Globus pallidus (tissue), 1 donor: Measurements from ENCODE around the gene LIPT1.
A peak's percentile ranks its signal among the peaks of the same experiment; 100 is the strongest.
"Not testable (repeated sequence)": the region's sequence is repeated elsewhere in the genome, so short reads cannot be mapped to it uniquely, and the experiment has no call there.

ENCODE experiments used
- DNase-seq: peaks from one replicate; pipeline ENCODE4 v3.0.0-alpha.2; 2015; ENCODE audit warnings: low spot score

LIPT1 gene

DNA sequence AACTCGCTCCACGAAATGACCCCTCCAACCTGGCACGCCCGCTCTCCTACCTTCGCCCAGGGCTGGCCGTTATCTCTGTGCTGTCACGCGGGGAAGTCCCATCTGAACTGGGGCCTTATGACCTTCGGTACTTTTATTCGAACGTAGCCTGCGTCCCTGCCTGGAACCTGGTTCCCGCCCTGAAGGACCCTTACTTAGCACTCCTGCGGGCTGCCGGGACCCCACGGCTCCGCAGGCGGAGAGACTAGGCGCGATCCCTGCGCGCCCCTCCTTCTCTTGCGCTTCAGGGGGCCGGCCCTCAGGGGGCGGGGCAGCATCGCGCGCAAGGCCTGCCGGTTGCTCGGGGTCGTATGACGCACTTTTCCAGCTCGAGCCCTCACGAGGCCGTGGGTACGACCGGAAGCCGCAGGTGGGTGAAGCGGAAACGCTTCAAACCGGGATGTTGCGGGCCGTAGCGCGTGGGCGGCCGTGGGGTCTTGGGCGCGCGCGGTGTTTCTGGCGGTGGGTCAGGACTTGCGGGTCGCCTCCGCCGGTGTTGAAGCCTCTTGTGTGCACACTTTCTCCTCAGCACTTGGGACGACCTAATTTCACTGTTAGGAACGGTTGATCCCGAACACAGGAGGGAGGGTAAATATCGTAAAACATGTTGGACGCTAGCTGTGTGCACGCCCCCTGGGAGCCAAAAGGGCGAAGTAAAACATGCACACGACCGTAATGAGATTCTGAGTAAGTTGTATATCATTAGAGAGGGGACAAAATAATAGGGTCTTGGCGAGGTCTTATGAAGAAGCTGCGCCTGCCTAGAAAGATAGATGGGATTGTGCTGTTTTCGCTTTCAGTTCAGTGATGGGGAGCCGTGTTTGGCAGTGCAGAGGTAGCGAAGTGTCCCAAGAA, at the start of gene LIPT1, which contains the start of gene TSGA10:
LIPT1 (plus strand) TSS at position 325 of the 894 bp plus-strand sequence. CDS start 6,991 bp downstream, outside the sequence.
TSGA10 (minus strand) TSS at position 300 of the 894 bp plus-strand sequence. CDS start 45,503 bp downstream, outside the sequence.
- peak; percentile 87 for DNase-seq

DNA sequence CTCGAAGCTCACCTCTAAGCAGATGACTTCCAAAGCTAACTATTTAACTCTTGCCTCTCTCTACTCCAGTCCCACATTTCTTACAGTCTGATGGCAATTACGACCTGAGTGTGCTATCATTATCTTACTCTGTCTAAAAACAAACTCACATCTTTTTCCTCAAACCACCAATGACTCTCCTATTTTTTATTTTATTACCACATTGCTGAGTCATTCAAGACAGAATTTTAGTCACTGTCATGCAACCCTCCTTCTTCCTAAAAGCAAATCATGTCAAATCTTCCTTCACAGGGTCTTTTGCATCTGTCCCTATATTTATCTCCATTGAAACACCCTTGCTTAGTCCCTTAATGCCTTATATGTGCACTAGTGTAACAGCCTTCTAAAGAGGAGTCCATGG, 47.9 kb upstream of the LIPT1 start:
- DNase-seq = no peak

DNA sequence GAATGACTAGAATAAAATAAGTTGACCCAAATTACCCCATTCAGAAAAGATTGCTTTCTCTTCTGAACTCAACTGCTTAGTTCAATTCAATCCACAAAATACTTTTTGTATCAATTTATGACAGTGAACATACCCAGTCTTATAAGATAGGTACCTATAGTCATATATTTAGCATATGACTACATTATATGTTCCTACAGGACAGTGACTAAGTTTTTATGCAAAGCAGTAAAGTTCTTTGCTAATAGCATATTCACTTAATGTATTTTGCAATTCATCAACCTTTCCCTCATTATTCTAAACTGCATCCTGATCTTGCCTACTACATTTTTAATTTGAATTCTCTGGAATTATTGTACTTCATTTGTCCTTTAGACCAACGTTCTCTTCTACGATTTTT, 43.5 kb upstream of the LIPT1 start:
- no peak for DNase-seq

DNA sequence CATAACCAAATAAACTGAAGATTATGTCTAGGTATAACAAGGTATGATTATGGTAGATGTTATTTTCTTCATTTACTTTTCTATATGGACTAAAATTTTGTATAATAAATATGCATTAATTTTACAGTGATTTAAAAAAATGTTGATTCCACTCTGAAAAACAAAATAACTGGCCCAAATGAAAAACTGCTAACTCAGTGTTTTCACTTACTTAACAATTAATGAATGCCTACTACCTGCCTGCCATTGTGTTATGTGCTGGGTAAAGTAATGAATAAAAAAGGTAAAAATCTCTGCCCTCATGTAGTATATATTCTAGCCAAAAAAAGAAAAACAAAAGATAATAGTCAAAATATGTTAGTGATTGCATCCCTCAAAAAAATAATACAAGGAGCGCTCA, 42.8 kb upstream of the LIPT1 start:
- no peak for DNase-seq

DNA sequence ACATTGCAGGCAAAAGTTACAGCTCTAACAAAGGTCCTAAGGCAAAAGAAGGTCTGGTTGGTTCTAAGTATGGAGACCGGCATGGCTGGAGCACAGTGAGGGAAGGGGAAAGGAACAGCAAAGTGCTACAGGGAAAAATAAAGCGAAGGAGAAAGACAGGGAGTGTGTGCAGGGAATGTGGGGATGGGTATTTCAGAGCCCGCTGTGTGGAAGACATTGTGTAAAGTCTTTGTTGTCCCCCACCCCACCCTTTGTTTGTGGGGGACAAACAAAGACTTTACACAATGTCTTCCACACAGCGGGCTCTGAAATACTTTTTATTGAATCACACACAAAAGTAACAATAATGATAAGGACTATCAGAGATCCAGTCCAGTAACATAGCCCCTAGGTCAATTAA, 42.1 kb upstream of the LIPT1 start:
- peak; percentile 70 for DNase-seq

DNA sequence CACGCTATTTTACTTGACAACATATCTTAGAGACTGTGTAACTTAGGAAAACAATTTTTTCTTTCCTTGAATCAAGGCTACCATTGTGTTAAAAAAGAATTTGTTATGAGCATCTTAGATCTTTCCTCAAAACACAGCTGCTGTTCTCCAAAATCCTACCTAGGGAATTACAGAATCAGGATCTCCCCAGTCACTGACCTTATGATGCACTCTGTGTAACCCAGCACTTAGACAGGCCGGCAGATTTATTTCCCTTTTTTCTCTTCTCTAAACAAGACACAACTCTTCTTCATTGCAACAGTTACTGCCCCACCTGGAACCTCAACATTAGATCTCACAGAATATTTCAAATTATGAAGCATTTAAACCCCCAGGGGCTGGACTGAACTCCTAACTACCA, 26.8 kb upstream of the LIPT1 start:
- no peak for DNase-seq

DNA sequence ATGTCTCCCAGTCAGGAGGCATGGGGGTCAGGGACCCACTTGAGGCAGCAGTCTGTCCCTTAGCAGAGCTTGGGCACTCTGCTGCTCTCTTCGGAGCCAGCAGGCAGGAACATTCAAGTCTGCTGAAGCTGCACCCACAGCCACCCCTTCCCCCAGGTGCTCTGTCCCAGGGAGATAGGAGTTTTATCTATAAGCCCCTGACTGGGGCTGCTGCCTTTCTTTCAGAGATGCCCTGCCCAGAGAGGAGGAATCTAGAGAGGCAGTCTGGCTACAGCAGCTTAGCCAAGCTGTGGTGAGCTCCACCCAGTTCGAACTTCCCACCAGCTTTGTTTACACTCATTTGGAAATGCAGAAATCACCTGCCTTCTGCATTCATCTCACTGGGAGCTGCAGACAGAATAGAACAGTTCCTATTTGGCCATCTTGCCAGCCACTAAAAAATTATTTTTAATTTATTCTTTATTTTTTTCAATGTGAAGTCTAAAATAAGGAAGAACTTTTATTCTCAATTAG, 19.7 kb upstream of the LIPT1 start:
- not testable (repeated sequence) for DNase-seq

DNA sequence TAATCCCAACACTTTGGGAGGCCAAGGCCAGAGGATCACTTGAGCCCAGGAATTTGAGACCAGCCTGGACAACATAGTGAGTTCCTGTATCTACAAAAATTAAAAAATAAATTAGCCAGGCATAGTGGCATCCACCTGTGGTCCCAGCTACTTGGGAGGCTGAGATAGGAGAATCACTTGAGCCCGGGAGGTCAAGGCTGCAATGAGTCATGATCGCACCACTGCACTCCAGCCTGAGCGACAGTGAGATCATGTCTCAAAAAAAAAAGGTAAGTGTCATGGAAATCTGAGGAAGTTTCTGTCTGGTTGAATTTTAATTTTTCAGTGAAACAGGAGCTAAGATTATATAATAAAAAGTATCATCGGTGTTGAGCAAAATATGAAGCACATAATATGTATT, 15.8 kb upstream of the LIPT1 start:
- DNase-seq = no peak

DNA sequence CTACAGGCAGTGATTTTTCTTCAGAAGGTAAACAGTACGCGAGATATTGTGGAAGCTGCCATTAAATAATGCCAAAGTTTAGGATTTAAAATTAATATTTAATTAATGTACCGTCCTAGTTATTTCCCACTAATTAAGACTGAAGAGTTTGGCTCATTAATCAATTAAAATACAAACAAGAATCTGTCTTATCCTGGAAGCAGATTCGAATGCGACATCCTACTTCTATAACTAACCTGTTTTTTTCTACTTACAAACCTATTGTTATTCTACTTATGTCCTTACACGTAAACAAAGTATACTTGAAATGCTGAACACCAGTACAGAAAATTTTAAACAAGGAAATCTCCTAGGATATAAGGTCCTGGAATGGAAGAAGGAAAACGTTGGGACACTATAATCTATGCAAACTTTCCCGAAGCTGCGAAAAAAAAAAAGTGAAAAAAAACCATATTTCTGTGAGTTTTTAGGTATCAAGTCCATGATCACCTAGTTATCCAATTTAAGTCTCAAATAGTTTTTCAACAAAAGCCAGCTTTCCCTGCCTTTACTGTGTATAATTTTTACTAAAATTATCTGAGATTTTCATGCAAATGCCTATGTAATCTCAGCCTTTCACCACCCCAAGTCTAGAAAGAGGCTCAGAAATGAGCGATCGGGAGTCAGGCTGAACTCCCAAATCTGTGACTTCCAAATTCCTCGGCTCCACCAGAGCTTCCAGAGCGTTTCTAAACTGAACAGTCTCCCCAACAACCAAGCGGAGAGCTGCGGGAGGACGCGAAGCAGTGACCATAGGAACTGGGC, 14.5 kb upstream of the LIPT1 start:
- peak; percentile 3 for DNase-seq

DNA sequence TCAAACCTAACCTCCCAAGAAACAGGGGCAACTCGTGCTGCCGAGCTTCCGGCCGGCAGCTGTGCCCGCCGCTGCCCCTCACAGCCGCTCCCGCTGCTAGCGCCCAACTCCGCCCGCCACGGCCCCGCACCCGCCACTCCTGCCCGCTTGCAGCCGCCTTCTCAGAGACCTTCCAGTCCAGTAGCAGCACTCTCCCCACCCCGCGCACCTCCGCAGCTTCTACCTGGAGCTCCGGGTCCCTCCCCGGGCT, 14.0 kb upstream of the LIPT1 start:
- DNase-seq = no peak

DNA sequence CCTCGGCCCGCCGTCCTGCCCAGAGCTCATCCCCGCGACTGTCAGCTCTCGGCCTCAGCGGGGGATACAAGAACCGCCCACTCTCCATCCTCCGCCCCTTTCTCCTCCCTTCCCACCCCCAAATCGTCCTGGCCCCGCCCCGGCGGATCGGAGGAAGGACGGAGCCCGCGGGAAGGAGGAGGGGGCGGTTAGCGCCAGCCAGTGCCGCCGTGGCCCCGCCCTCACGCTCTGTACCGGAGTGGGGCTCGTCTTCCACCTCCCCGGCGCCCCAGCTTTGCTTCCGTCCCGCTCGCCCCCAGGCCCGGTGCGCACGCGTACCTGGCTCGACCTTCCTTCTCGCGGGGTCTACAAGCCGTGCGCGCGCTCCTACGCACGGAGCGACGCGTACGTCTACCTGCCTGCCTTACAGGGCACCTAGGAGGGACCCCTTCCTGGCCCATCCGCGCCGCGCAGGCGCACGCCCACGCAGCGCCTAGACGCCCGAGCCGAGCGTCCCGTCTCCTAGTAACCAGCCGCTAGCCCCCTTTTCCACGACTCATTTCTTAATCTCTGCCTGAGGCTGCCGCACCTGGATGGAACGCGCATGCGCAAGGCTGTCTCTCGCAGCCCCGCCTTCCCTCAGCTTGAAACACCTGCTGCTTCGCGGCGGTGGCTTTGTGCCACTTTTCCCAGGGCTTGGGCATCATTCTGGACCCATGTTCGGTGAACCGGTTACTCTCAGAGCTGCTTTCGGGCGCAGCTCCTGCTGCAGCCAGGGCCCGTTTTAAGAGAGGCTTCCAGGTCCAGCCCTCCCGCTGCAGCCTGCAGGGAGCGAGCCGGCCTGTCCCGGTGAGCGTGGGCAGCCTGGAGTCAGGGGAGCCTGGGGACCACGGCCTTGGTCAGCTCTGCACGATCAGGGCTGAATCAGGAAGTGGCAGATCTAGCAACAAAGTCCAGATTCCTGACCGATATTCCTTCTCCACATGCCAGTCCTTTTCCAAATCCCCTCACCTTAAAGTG, 13.4 kb upstream of the LIPT1 start, which contains the start of gene C2orf15:
C2orf15 (plus strand) TSS at position 598 of the 999 bp plus-strand sequence. CDS start 8,852 bp downstream, outside the sequence.
- DNase-seq = peak; percentile 95

DNA sequence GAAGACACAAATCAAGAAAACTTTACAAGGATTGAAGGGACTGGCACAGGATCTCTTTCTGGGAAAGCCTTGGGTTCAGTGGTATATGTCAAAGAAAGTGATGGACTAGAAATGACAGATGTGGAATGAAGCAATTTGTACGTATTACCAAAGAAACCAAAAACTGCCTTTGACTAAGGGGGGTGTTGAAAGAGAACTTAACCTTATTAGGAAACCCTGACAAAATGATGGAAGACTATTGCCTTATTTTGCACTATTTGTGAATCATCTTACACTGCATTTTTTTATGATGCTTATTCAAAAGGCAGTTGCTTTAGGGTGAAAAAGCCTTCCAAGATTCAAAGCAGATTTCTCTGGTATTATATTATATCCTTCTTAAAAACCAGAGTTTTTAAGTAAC, 4.1 kb upstream of the LIPT1 start:
- no peak for DNase-seq

DNA sequence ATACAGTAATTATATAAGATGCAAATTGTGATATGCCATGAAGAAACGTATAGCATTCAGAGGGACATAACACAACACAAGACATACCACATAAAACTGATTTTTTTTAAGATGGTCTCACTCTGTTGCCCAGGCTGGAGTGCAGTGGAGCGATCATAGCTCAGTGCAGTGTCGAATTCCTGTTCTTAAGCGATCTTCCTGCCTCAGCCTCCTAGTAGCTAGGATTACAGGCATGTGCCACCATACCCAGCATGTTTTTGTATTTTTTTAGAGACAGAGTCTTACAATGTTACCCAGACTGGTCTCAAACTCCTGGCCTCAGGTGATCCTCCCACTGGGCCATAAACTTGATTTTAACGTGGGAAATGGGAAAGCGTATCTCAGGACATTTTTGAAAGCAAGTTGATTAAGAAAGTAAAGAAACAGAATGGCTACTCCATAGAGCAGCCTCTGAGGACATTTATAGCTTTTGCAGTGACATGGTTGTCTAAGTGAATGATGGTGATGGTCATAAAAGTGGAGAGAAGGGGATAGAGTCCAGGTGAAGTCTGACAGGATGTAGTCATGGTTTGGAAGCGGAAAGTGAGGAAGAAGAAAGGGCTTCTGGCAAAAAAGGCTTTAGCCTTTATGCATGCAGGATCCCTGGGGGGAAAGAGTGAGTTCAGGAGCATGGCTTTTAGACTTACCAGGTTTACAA, 2.4 kb upstream of the LIPT1 start:
- DNase-seq = no peak

DNA sequence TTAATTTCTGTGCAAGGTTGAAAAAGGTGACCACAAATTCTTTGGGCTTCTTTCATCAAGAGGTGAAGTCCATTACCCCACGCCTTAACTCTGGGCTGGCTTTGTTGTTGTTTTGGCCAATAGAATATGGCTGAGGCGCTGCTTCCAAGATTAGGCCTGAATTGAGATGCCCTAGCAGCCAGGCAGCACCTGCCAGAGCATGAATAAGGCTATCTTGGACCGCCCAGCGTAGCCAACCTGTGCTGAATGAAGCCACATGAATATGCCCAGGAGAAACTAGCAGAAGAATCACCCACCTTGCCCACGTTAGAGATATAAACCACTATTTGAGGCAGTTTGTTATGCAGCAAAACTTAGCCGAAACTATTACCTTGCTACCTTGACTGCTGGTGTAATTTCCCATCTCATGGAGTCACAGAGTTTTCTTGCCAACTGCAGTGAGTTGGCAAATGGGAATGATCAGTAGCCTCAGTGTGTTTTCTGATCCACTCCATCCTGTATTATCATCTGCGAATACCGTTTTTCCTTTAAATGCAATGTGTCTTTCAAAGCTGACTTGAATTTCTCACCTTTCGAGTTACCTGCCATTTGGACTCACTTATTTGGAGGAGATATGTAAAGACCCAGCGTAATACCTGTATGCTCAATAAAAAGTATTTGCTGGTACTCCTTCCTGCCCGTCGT, 704 bp upstream of the LIPT1 start:
- peak; percentile 9 for DNase-seq

DNA sequence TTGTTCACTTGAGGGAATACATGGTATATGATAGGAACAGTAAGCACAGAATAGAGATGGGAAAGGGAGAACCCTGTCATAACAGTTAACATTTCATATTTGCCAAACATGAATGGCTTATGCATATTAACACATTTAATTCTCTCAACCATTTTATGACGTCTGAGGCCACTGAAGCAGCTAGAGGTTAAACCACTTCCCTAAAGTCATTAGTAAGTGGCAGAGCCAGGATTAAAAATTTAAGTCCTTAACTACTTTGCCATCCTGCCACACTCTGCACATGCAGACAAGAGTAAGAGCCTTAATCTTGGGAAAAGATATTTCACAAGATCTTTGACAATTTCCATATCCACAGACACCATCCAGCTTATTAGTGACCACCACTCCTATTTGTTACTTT, 2.1 kb downstream of the LIPT1 start:
- no peak for DNase-seq

DNA sequence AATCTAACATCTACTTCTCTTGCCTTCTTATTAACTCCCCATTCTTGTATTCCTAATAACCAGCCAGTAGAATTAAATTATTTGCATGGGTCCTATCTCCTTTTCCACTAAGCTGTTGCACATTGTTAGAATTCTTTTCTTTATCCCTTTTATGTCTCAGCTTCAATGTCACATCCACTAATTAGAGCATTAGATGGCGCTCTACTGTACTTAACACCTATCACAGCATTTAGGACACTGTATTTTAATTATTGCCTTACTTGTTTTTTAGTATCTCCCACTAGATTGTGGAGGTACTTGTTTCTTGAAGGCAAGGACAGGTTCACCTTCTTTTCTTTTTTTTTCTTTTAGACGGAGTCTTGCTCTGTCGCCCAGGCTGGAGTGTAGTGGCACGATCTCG, 3.8 kb downstream of the LIPT1 start:
- no peak for DNase-seq

DNA sequence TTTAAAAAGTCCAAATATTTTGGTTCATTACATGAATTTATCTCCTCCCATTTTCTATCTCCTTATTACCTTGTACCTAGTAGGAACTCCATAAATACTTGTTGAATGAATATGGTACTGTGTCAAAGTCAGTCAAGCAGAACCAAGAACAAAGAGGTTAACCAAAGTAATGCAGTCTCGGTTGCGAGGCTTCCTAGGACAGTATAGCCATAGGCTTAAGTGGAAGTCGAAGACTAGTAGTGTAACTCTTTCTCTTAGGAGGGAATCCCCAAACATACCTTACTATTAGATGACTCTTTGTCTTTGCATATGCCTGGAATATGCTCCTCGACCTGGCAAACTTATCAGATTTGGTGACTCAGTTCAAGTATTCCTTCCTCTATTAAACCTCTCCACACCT, 4.8 kb downstream of the LIPT1 start:
- no peak for DNase-seq

DNA sequence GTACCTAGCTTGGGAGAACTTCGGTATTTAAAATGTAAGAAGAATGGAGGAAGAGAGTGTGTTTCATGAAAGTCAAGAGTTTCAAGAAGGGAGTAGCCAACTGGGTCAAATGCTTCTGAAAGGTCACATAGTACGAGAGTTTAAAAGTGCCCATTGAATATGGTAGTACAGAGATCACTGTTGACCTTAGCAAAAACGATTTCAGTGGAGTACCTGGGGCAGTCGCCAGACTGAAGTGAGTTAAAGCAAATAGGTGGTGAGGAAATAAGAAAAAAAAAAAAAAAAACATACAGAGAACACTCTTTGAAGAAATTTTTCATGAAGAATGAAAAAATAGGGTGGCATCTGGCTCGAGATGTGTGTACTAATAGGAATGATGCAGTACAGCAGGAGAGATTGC, 11.5 kb downstream of the LIPT1 start:
- no peak for DNase-seq

DNA sequence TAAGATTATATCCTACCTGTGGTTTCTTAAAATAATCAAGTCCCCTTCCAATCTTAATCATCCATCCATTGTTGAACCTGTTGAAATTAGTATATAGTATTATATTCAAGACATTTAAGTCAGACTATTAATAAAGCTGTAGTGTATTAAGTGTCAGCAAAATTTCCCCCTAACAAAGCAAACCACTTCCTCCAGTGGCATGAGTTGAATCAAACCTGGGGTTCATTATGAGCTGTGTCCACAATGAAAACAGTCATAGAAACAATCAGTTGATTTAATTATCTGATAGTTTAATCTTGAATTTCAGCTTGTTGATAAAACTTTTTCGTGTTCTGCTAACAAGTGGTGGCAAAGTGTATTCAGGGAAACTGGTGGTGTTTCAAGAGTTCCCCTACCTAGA, 14.8 kb downstream of the LIPT1 start:
- DNase-seq = no peak

DNA sequence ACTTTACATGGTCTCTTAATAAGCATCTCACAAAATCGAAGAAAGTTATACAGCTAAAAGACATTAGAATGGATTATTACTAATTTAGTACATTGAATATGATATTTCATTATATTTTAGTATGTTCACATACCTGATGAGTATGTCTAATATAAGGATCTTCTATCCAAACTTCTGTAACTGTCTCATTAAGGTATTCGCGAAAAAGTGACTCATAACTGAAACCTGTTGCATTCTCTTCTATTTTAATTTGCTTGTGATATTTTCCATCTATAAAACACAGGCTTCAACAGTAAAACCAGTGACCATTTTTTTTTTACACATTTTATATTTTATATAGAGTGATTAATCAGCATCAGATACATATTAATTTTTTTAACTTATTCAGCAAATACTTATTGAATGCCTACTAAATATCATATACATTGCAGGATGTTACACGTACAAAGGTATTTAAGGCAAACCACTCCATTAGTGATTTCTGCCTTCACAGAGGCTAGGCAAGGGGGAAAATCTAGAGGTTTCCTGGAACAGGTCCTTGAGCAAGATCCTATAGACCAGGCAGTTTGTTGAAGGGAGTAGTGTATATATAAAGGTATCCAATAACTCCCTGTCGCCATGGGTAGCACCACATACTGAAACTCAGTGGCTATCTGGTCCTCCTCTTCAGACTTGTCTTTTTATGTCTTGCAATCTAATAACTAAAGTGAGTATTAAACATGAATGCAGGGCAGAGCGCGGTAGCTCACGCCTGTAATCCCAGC, 16.8 kb downstream of the LIPT1 start:
- DNase-seq = no peak
